Raji (cell line): ENCODE results near the gene TREM1.

Experiments used
- POLR2A ChIP-seq: IDR thresholded peaks from 2 replicates; pipeline ENCODE4 v1.6.1; 2011; ENCODE audit warnings: low read depth, low read length, control low read depth; ENCODE audit not compliant: insufficient read depth

The TREM1 gene

GRCh38 chr6:41315943-41316620 is 29.6 kb upstream of the TREM1 start:
- TF ChIP-seq POLR2A: no peak

GRCh38 chr6:41315203-41315602 is 28.7 kb upstream of the TREM1 start:
- TF ChIP-seq POLR2A: no peak

- TF ChIP-seq POLR2A: no peak
These were observed 19.8 kb upstream of the TREM1 start for GRCh38 chr6:41306187-41306854.

- TF ChIP-seq POLR2A: no peak
These were observed 16.2 kb upstream of the TREM1 start for GRCh38 chr6:41302638-41303037.

GRCh38 chr6:41298785-41299502 is 12.5 kb upstream of the TREM1 start:
- no peak for TF ChIP-seq POLR2A

GRCh38 chr6:41294214-41294872 is 7.9 kb upstream of the TREM1 start:
- TF ChIP-seq POLR2A: no peak

GRCh38 chr6:41291717-41292116 is 5.2 kb upstream of the TREM1 start:
- TF ChIP-seq POLR2A: no peak

GRCh38 chr6:41289815-41290214 is 3.3 kb upstream of the TREM1 start:
- TF ChIP-seq POLR2A: no peak

- TF ChIP-seq POLR2A: no peak
These were observed 2.3 kb upstream of the TREM1 start for GRCh38 chr6:41288754-41289129.

- TF ChIP-seq POLR2A: no peak
These were observed 1.7 kb upstream of the TREM1 start for GRCh38 chr6:41288030-41288753.

- no peak for TF ChIP-seq POLR2A
These were observed 1.8 kb downstream of the TREM1 start for GRCh38 chr6:41284726-41285125.

- no peak for TF ChIP-seq POLR2A
These were observed 2.9 kb downstream of the TREM1 start for GRCh38 chr6:41283600-41283999.

GRCh38 chr6:41280381-41281057 is 6.0 kb downstream of the TREM1 start:
- no peak for TF ChIP-seq POLR2A

GRCh38 chr6:41278699-41279405 is 7.6 kb downstream of the TREM1 start:
- TF ChIP-seq POLR2A: no peak
